Activated CD4-positive, CD25-positive, alpha-beta regulatory T cell treated with anti-CD3 and anti-CD28 coated beads, Interleukin-2, amount 50 U/mL, for 16 hours (primary cell): ENCODE measurements around the gene SMIM21.

Experiments
- DNase-seq: peaks from one replicate; pipeline ENCODE4 v3.0.0-alpha.2; 2020; ENCODE audit warnings: low read depth, low spot score

SMIM21 gene

GRCh38 chr18:75422341-75422910 lies 5.1 kb downstream of the SMIM21 start:
- DNase-seq: no peak

DNA sequence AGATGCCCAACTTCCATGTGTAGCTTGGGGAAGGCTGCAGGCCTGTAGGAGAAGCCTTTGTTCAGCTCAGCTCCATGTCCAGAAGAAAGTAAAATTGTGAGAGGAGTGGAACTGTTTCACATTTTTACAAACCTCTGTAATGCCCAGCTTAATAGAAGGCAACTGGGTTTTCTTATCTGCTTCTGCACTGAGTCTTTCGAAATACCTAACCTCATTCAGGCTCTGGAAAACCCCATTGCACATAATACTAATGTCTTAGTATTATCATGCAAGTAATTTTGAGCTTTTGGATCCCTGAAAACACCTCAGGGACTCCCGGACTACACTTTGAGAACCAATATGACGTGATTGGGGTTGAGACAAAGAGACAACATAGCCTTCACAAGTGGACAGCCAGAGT lies 5.8 kb downstream of the SMIM21 start:
- no peak for DNase-seq

DNA sequence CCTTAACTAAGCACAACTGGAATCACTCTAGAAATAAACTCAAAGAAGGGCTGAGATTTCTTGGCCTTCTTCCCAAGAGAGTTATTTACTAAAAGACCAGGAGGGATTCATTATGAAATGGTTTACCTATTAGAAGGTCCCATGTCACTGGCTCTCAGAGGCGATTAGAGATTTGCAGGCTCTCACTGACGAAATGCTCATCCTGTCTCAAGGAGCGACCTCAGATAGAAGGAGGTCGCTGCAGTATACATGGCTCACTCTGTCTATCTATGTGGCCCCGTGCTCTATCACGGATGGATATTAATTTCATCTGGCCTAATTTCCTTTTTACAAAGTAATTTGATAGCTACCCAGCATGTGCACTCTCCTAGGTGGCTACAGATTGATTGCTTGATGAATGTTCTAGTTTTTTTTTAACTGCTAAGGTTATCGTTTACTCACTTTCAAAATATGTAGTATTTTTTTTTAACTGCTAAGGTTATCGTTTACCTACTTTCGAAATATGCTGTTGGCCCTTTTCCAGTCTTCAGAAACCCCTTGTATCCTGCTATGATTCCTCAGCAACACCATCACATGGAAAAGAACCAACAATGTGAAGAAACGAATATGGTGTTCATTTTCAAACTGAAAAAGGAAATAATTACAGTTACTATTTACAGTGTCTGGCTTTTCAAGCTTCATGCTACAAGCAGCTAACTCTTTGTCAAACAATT lies 9.1 kb downstream of the SMIM21 start:
- DNase-seq: no peak

DNA sequence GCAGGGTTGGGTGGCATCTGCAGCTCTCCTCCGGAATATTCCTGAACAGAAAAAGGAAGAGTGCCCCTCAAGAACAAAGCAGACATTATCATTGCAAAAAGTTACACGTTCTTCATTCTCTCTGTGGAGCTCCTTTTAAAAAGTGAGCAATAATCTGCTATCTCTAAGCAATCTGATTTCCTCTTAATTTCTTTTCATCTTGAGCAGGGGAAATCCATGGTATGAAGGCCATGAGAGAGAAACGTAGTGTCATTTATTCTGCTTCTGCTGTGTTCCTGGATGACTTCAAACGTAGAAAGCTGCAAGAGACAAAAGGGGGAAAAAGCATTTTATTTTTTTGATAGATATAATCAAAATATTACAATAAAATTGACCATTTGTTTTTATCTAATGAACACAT lies 16.9 kb downstream of the SMIM21 start:
- DNase-seq: no peak

DNA sequence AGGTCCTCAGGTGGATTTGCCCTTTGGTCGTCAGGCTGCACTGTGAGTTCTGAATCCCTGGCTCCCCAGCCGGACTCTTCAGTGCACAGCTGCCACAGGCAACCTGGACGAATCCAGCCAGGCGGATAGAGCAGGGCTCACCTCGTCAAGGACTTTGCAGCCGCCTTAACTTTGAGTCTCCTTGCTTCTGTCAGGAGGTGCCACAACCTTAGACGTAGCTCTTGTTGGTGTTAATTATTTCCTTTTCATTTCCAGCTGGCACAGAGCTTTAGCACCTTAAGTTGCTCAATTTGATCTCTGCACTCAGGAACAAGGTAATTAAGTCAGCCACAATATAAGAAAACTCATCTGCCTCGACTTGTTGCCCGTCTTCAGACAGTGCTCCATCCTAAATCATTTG lies 17.7 kb downstream of the SMIM21 start:
- DNase-seq: no peak

- DNase-seq: no peak
Observed at GRCh38 chr18:75408554-75409506, 18.7 kb downstream of the SMIM21 start.

GRCh38 chr18:75407468-75408437 lies 19.8 kb downstream of the SMIM21 start:
- DNase-seq: no peak

- DNase-seq: no peak
Observed at GRCh38 chr18:75406491-75407445, 20.7 kb downstream of the SMIM21 start.

- DNase-seq: no peak
Observed at GRCh38 chr18:75405351-75405750, 22.2 kb downstream of the SMIM21 start.

- DNase-seq: no peak
Observed at GRCh38 chr18:75400366-75400765, 27.1 kb downstream of the SMIM21 start.

DNA sequence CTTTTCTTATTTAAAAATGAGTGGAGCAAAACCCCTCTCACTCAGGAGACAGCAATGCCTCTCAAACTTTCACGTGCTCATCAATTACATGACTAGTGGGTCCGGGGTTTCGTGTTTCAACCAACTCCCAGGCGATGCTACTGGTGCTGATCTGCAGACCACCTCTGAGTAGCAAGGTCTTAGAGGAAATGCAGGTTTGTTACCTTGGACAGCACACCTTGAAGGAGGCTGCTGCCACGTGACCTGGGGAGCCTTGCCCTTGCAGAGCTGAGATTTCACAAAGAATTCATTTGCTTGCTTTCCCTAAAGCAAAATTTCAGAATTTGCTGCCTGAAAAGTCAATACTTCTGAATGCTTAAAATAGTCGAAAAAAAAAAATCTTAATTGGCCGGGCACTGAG lies 32.4 kb downstream of the SMIM21 start:
- no peak for DNase-seq

GRCh38 chr18:75393721-75394120 lies 33.8 kb downstream of the SMIM21 start:
- no peak for DNase-seq

GRCh38 chr18:75392226-75392578 lies 35.3 kb downstream of the SMIM21 start:
- DNase-seq: no peak

- no peak for DNase-seq
Observed at GRCh38 chr18:75391279-75392225, 36.0 kb downstream of the SMIM21 start.

DNA sequence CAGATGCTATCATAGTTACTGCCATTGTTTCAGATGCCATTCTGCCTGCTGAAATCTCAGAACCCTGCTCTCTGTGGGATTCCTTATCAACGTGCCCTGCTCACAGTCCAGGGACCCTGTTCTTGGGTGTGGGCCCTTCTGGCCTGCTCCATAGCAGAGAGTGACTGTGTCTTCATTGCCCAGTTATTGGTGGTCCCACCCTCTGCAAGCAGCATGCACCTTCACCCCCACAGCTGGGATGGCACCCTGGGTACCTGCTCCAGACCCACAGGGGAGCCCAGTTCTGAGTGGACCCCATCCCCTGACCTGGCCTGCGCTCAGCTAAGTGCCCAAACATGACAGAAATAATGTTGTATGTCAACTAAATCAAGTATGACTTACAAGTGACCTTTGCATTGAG lies 36.6 kb downstream of the SMIM21 start:
- DNase-seq: no peak

DNA sequence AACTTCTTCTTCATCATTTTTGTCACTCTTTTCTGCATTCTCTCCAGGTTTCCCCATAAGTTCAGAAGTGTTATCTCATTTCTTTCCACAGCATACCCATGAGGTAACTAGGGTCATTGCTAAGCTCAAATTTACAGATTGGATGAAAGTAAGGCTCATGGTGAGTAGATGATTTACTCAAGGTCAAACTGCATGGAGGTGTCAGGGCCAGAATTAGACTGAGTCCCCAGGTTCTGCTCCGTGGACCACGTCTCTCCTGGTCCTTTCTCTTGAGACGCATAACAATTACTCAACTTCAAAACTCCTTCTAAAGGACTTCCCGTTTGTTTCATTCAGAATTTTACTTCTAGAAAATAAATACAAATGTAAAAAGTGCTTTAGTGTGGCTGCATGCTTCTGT lies 43.4 kb downstream of the SMIM21 start:
- DNase-seq: no peak

GRCh38 chr18:75378376-75379315 lies 48.9 kb downstream of the SMIM21 start:
- no peak for DNase-seq

GRCh38 chr18:75377926-75378325 lies 49.6 kb downstream of the SMIM21 start:
- no peak for DNase-seq
